ENCODE measurements around the gene PTPRN2.
"Not testable (repeated sequence)": the region's sequence is repeated elsewhere in the genome, so short reads cannot be mapped to it uniquely, and the experiment has no call there.

The PTPRN2 gene

DNA sequence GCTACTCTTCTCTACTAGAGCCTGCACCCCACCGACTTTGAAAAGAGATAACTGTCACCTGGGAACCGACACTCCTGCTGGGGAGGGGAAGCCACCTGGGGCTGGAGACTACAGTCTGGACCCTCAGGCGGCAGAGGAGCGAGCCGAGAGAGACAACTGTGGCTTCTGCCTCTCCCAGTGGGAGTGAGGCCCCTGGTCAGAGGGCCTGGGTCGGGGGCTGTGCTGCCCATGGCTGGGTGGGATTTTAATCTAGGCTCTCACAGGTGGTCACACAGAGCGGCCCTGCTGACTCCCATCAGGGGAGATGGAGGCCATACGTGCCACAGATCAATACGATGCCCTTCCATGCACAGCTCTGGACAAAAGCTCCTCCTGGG is 878.7 kb downstream of the PTPRN2 start:
- no peak overlapping the region for H3K9ac ChIP-seq (ENCODE audit: low read length)
- H3K9me3 ChIP-seq (ENCODE audit: control insufficient read depth, insufficient read depth, low read depth, low read length) = no peaks in the 10 kb centered on the region; the same call in 1 of the 2 replicates
- H3K4me3 ChIP-seq (ENCODE audit: low read depth, low read length) = no peak overlapping the region

DNA sequence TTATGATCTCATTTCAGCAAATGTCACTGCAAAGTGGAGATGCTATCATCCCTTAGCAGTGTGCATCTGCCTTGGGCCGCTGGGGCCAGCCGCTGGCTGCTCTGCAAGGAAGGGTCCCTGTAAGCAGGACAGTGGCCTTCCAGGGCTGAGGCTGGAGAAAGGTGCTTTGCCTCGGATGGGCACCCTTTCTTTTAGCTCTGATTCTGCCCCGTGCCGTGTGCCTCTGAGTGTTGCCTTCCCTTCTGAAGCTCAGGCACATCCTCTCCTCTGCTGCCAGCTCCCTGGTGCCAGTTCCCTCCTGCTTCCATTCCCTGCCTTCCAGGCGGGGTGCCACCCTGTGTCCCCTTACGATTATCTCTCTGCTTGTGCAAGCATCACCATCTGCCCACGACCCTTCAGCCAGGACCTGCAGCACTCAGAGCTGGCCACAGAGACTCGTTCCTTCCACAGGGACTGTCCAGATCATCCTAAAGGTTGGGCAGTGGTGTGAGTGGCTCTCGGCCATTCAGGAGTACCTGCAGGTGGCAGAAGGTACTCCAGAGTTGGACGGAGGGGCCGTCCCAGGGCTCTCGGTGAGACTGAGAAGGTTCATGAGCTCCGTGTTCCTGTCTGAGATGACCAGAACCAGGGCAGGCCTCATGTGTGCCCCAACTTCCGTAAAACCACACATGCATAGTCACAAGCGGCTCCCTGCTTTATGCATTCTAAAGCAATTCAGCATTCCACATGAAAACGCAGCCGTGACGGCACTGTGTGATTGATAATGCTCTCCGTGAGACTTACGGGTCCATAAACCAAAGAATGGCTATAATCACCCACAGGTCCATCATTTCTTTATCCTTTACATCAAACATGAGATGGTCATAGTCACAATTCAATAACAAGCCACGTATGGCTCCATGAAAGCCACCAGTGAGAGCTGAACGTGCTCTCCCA is 879.4 kb downstream of the PTPRN2 start:
- H3K9me3 ChIP-seq (ENCODE audit: control insufficient read depth, insufficient read depth, low read depth, low read length) = no peaks in the 10 kb centered on the region; the same call in 1 of the 2 replicates
- no peak overlapping the region for H3K9ac ChIP-seq (ENCODE audit: low read length)
- no peak overlapping the region for H3K4me3 ChIP-seq (ENCODE audit: low read depth, low read length)
- H3K4me1 ChIP-seq (ENCODE audit: control insufficient read depth, insufficient read depth, low read length) = no peaks in the 10 kb centered on the region
- H3K27me3 ChIP-seq (ENCODE audit: control insufficient read depth, insufficient read depth, low read length) = peaks cover 53% of the 10 kb centered on the region
- no peaks in the 10 kb centered on the region for H3K36me3 ChIP-seq (ENCODE audit: control insufficient read depth, insufficient read depth, low read length)
- no peak overlapping the region for H3K27ac ChIP-seq (ENCODE audit: low read depth, low read length)

More for the DNA sequence above, 878.7 kb downstream of the PTPRN2 start:
- Histone ChIP-seq H3K36me3 (ENCODE audit: control insufficient read depth, insufficient read depth, low read length) (no peaks in the 10 kb centered on the region), H3K27ac (ENCODE audit: low read depth, low read length) (no peak overlapping the region), H3K4me1 (ENCODE audit: control insufficient read depth, insufficient read depth, low read length) (no peaks in the 10 kb centered on the region), H3K27me3 (ENCODE audit: control insufficient read depth, insufficient read depth, low read length) (peaks cover 53% of the 10 kb centered on the region)

DNA sequence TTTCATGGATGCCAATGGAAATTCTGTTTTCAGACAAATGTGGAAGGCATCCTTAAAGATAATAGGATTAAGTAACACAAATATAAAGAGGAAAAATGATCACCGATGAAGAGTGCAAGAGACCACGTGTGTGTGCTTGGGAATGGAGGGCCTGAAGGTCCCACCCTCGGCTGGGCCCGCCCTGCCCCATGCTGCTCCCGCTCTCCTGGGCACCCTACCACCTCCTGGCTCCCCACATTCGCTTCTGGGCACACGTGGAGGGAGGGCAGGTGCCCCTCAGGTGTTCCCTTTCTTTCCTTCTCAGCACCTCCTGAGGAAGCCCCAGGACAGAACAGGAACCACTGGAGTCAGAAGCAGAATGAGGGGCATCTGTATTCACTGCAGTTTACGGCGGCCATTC is 883.3 kb downstream of the PTPRN2 start:
- H3K9me3 ChIP-seq (ENCODE audit: control insufficient read depth, insufficient read depth, low read depth, low read length) = no peaks in the 10 kb centered on the region; the same call in 1 of the 2 replicates
- no peak overlapping the region for H3K9ac ChIP-seq (ENCODE audit: low read length)
- H3K36me3 ChIP-seq (ENCODE audit: control insufficient read depth, insufficient read depth, low read length) = no peaks in the 10 kb centered on the region
- peaks cover 86% of the 10 kb centered on the region for H3K27me3 ChIP-seq (ENCODE audit: control insufficient read depth, insufficient read depth, low read length)
- no peak overlapping the region for H3K4me3 ChIP-seq (ENCODE audit: low read depth, low read length)
- H3K4me1 ChIP-seq (ENCODE audit: control insufficient read depth, insufficient read depth, low read length) = no peaks in the 10 kb centered on the region
- H3K27ac ChIP-seq (ENCODE audit: low read depth, low read length) = no peak overlapping the region

DNA sequence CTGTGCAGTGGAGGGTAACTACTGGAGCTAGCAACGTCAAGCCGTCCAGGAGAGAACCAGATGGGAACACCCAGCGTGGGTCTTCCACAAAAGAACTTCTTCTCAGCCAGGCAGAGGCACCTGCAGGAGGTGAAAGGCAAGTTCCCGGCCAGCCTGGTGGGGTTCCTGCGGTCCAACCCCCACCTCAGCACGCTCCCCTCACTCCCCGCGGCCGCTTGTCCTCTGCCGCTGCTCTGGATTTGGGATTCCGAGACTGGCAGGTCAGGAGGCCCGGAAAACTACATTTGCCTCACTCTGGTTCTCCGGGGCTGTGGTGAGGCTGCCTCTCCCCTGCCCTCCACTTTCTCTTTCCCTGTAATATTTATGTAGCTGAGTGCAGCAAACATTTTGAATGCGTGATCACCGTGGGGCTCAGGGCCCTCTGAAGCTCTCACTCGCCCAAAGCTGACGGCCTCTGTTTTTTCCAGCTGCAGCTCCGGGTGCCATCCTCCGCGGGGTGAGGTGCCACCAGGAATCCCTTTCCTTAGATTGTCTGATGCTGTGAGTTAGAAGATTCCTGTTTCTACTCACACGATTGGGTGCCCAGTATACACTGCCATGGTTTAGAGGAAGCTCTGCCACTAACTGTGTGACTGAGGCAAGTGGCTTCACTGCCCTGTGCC is 884.0 kb downstream of the PTPRN2 start:
- Histone ChIP-seq H3K4me3 (ENCODE audit: low read depth, low read length) (no peak overlapping the region), H3K36me3 (ENCODE audit: control insufficient read depth, insufficient read depth, low read length) (no peaks in the 10 kb centered on the region), H3K4me1 (ENCODE audit: control insufficient read depth, insufficient read depth, low read length) (no peaks in the 10 kb centered on the region), H3K9me3 (ENCODE audit: control insufficient read depth, insufficient read depth, low read depth, low read length) (no peaks in the 10 kb centered on the region; the same call in 1 of the 2 replicates), H3K27me3 (ENCODE audit: control insufficient read depth, insufficient read depth, low read length) (peaks cover 85% of the 10 kb centered on the region), H3K9ac (ENCODE audit: low read length) (no peak overlapping the region), H3K27ac (ENCODE audit: low read depth, low read length) (no peak overlapping the region)

DNA sequence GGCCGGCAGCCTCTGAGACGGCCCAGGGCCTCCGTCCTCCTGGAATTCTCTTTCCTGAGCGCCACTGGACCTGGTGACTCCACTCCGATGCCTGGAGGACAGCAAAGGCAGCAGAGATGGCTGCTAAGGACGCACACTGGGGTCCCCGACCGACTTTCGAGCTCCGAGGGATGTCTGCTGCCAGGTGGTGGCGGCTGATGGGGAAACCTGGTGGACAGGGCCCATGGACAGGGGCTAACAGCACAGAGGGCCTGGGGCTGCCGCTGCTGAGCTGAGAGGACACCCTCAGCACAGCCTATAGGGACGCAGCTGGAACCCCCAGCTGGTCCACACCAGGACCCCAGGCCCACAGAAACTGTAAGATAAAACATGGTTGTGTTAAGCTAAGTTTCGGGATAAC is 884.5 kb downstream of the PTPRN2 start:
- no peak overlapping the region for H3K9ac ChIP-seq (ENCODE audit: low read length)
- H3K4me3 ChIP-seq (ENCODE audit: low read depth, low read length) = no peak overlapping the region
- H3K4me1 ChIP-seq (ENCODE audit: control insufficient read depth, insufficient read depth, low read length) = no peaks in the 10 kb centered on the region
- H3K9me3 ChIP-seq (ENCODE audit: control insufficient read depth, insufficient read depth, low read depth, low read length) = no peaks in the 10 kb centered on the region; the same call in 1 of the 2 replicates
- H3K36me3 ChIP-seq (ENCODE audit: control insufficient read depth, insufficient read depth, low read length) = no peaks in the 10 kb centered on the region
- no peak overlapping the region for H3K27ac ChIP-seq (ENCODE audit: low read depth, low read length)
- H3K27me3 ChIP-seq (ENCODE audit: control insufficient read depth, insufficient read depth, low read length) = peaks cover 87% of the 10 kb centered on the region

DNA sequence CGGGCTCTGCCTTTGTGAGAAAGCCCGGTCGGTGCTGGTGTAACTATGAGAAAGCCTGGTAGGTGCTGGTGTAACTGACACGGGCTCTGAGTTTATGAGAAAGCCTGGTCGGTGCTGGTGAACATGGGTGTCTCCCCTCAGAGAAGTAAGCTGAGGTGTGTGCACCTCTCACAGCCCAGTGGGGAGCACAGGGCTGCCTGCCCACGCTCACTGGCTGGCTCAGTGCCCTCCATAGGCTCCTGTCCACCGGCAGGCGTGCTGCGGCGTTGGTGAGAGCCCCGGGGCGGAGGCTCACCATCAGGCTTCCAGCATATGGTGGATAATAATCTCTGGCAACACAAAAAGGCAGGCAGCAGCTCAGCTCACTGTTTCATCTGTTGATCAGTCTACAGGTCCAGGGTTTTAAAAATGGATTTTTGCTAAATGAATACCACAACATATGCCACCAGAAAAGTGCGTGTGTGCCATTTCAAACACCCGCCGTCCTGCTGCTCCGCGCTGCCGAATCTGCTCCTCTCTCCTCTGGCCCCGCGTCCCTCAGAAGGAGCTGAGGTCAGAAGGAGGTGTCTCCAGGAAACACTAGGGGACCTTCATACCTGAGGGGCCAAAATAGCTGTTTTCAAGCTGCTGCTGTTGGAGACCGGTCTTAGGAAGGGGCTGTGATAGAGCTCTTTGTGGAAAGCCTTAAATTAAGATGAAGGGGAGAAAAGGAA is 885.2 kb downstream of the PTPRN2 start:
- no peaks in the 10 kb centered on the region for H3K4me1 ChIP-seq (ENCODE audit: control insufficient read depth, insufficient read depth, low read length)
- H3K4me3 ChIP-seq (ENCODE audit: low read depth, low read length) = no peak overlapping the region
- H3K27ac ChIP-seq (ENCODE audit: low read depth, low read length) = no peak overlapping the region
- no peaks in the 10 kb centered on the region; the same call in 1 of the 2 replicates for H3K9me3 ChIP-seq (ENCODE audit: control insufficient read depth, insufficient read depth, low read depth, low read length)
- H3K9ac ChIP-seq (ENCODE audit: low read length) = no peak overlapping the region
- H3K36me3 ChIP-seq (ENCODE audit: control insufficient read depth, insufficient read depth, low read length) = no peaks in the 10 kb centered on the region
- peaks cover 83% of the 10 kb centered on the region for H3K27me3 ChIP-seq (ENCODE audit: control insufficient read depth, insufficient read depth, low read length)

DNA sequence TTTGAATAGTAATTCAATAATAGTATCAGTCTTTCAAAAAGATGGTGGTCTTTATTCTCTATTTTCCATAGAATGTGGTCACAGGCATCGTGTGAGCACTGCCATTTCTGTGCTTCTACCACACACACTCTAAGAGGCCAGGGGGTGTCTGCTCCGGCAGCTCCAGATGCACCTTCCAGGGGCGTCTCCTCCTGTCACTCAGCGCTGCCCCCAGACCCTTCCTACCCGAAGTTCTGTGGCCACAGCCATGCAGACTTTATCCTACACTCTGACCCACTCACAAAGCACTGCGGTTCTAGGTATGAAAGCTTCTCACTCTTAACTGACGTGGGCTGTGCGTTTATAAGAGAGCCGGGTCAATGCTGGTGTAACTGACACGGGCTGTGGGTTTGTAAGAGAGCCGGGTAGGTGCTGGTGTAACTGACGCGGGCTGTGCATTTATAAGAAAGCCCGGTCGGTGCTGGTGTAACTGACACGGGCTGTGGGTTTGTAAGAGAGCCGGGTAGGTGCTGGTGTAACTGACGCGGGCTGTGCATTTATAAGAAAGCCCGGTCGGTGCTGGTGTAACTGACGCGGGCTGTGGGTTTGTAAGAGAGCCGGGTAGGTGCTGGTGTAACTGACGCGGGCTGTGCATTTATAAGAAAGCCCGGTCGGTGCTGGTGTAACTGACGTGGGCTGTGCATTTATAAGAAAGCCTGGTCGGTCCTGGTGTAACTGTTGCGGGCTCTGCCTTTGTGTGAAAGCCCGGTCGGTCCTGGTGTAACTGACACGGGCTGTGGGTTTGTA is 886.0 kb downstream of the PTPRN2 start:
- not testable (repeated sequence) for H3K9me3 ChIP-seq (ENCODE audit: control insufficient read depth, insufficient read depth, low read depth, low read length); H3K4me3 ChIP-seq (ENCODE audit: low read depth, low read length); H3K27ac ChIP-seq (ENCODE audit: low read depth, low read length); H3K36me3 ChIP-seq (ENCODE audit: control insufficient read depth, insufficient read depth, low read length); H3K4me1 ChIP-seq (ENCODE audit: control insufficient read depth, insufficient read depth, low read length); H3K9ac ChIP-seq (ENCODE audit: low read length)
- H3K27me3 ChIP-seq (ENCODE audit: control insufficient read depth, insufficient read depth, low read length) = peaks cover 74% of the 10 kb centered on the region

DNA sequence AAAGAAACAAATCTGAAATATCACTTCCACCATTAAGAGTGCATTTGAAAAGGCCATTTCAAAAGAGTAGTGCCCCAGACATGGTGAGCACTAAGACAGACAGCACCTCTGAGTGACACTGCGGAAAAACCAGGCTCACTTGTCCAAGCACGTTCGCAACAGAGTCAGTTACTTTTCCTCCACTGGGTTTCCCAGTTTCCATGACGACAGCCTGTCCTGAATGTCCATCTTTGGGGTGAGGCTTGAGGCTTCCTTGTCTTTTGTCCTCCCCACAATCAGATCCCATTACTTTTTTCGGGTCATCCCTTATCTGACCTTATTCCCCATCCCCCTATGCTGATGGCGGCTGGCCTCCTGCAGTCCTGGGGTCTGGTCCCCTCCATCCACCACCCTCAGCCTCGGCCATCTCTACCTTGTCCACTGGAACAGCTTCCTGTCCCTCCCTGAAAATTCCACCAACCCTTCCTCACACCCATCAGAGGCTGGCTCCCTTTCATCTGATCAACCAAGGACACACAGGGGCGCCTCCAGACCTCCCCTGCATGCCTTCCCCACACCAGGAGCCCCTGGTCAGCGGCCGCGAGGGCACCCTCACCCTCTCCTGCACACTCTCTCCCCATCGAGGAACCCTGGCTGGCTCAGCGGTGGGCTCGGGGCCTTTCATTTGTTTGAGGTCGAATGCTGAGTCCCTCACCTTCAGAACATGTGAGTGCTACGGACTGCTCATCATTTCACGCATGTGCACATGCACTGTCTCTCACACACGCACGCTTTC is 887.2 kb downstream of the PTPRN2 start:
- Histone ChIP-seq H3K27me3 (ENCODE audit: control insufficient read depth, insufficient read depth, low read length) (peaks cover 69% of the 10 kb centered on the region), H3K9me3 (ENCODE audit: control insufficient read depth, insufficient read depth, low read depth, low read length) (peaks cover 3% of the 10 kb centered on the region; the same call in 1 of the 2 replicates), H3K4me3 (ENCODE audit: low read depth, low read length) (no peak overlapping the region), H3K9ac (ENCODE audit: low read length) (no peak overlapping the region), H3K36me3 (ENCODE audit: control insufficient read depth, insufficient read depth, low read length) (no peaks in the 10 kb centered on the region), H3K27ac (ENCODE audit: low read depth, low read length) (no peak overlapping the region), H3K4me1 (ENCODE audit: control insufficient read depth, insufficient read depth, low read length) (no peaks in the 10 kb centered on the region)

DNA sequence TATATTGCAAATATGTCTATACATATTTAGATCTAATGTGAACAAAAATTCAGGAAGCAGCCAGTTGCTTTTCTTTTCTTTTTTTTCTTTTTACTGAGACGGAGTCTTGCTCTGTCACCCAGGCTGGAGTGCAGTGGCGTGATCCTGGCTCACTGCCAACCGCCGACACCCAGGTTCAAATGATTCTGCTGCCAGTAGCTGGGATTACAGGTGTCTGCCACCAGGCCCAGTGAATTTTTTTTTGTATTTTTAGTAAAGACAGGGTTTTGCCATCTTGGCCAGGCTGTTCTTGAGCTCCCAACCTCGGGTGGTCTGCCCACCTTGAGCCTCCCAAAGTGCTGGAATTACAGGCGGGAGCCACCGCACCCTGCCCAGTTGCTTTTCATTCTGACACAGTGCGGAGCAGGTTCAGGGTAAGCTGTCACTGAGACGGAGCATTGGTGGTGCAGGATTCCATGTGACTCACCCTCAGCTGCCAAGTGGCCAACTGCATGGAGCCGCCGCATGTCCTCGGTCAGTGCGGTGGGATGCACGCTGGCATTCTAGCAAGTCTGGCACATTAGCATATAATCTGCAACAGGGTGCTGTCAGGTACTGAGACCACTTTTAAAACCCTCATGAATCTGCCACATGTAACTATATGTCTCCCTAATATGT is 888.1 kb downstream of the PTPRN2 start:
- Histone ChIP-seq H3K27ac (ENCODE audit: low read depth, low read length) (no peak overlapping the region), H3K9me3 (ENCODE audit: control insufficient read depth, insufficient read depth, low read depth, low read length) (peaks cover 3% of the 10 kb centered on the region; the same call in 1 of the 2 replicates), H3K4me3 (ENCODE audit: low read depth, low read length) (no peak overlapping the region), H3K4me1 (ENCODE audit: control insufficient read depth, insufficient read depth, low read length) (no peaks in the 10 kb centered on the region), H3K36me3 (ENCODE audit: control insufficient read depth, insufficient read depth, low read length) (no peaks in the 10 kb centered on the region), H3K9ac (ENCODE audit: low read length) (no peak overlapping the region), H3K27me3 (ENCODE audit: control insufficient read depth, insufficient read depth, low read length) (peaks cover 76% of the 10 kb centered on the region)
